ENCODE results near the gene SAMD7. TPM values are rescaled to one million over a fixed set of nuclear protein-coding genes. Genes with fewer than 3 reads are reported as not detected.
A peak's percentile ranks its signal among the peaks of the same experiment; 100 is the strongest.

The SAMD7 gene
- total and polyA plus RNA-seq, 2 of the 13 experiments (the other 11 are each of a cell fraction or from before 2014, with no cell fraction given): not detected

- peak; percentile 95 for TF ChIP-seq KMT2B (CRISPR knock-in tag; IDR thresholded peaks at IDR 0.05)
- no peak for TF ChIP-seq PREB (CRISPR knock-in tag; IDR thresholded peaks at IDR 0.05)
- no peak for TF ChIP-seq HNRNPH1 (optimal IDR thresholded peaks at IDR 0.05; ENCODE audit: low read depth, low read length)
- TF ChIP-seq ETV5 (CRISPR knock-in tag; IDR thresholded peaks at IDR 0.05; ENCODE audit: borderline replicate concordance): peak; percentile 63; the same call in 1 of the 2 replicates
- peak; percentile 89 for TF ChIP-seq SALL1 (CRISPR knock-in tag; IDR thresholded peaks at IDR 0.05)
- TF ChIP-seq TFE3 (CRISPR knock-in tag; IDR thresholded peaks at IDR 0.05): no peak; the same call in 1 of the 2 replicates
- no peak for TF ChIP-seq ZSCAN30 (CRISPR knock-in tag; IDR thresholded peaks at IDR 0.05)
- TF ChIP-seq TFDP1 (CRISPR knock-in tag; IDR thresholded peaks at IDR 0.05; ENCODE audit: borderline replicate concordance): peak; percentile 43; the same call in 1 of the 2 replicates
- TF ChIP-seq MXI1 (IDR thresholded peaks at IDR 0.05; ENCODE audit: borderline replicate concordance, low read depth, low read length): peak; percentile 90
- TF ChIP-seq GMEB1 (CRISPR knock-in tag; IDR thresholded peaks at IDR 0.05; ENCODE audit: borderline replicate concordance): peak; percentile 66; the same call in 1 of the 2 replicates
- no peak; the same call in 1 of the 2 replicates for TF ChIP-seq ZNF724P (CRISPR knock-in tag; IDR thresholded peaks at IDR 0.05; ENCODE audit: borderline replicate concordance)
- TF ChIP-seq CREB1 (IDR thresholded peaks at IDR 0.05): peak; percentile 85
- peak; percentile 95 for TF ChIP-seq CREB1 (CRISPR knock-in tag; IDR thresholded peaks at IDR 0.05)
- TF ChIP-seq SIN3A (IDR thresholded peaks at IDR 0.05; ENCODE audit: borderline replicate concordance, low read depth, low read length): peak; percentile 81; the same call in 1 of the 2 replicates
- peak; percentile 71; the same call in 1 of the 2 replicates for TF ChIP-seq ZSCAN31 (CRISPR knock-in tag; IDR thresholded peaks at IDR 0.05; ENCODE audit: low read depth)
- peak; percentile 49 for TF ChIP-seq NFYC (CRISPR knock-in tag; IDR thresholded peaks at IDR 0.05)
- peak; percentile 54 for TF ChIP-seq ELF3 (CRISPR knock-in tag; IDR thresholded peaks at IDR 0.05)
- TF ChIP-seq ZNF619 (CRISPR knock-in tag; IDR thresholded peaks at IDR 0.05): no peak; the same call in 1 of the 2 replicates
- TF ChIP-seq GATAD2A (CRISPR knock-in tag; IDR thresholded peaks at IDR 0.05): peak; percentile 89
- TF ChIP-seq ZNF569 (CRISPR knock-in tag; IDR thresholded peaks at IDR 0.05; ENCODE audit: borderline replicate concordance): no peak
- 0 out of 2 replicates have a peak, but pooled peaks have one; percentile 66 for TF ChIP-seq ZSCAN9 (CRISPR knock-in tag; IDR thresholded peaks at IDR 0.05; ENCODE audit: borderline replicate concordance)
- no peak for TF ChIP-seq SOX13 (IDR thresholded peaks at IDR 0.05)
- peak in 1 of 2 experiments; percentile 61; a peak in 1 of 4 replicates for TF ChIP-seq SOX13 (CRISPR knock-in tag; conservative IDR thresholded peaks at IDR 0.05 in 1 of 2, IDR thresholded peaks at IDR 0.05 in 1 of 2)
- peak; percentile 20; the same call in 1 of the 2 replicates for TF ChIP-seq BHLHE40 (IDR thresholded peaks at IDR 0.05; ENCODE audit: low read length)
- TF ChIP-seq MEIS2 (CRISPR knock-in tag; IDR thresholded peaks at IDR 0.05): no peak
- TF ChIP-seq POGZ (CRISPR knock-in tag; IDR thresholded peaks at IDR 0.05): peak; percentile 99
- no peak for TF ChIP-seq SUZ12 (IDR thresholded peaks at IDR 0.05; ENCODE audit: low read depth, low read length)
- peak; percentile 73; the same call in 1 of the 2 replicates for TF ChIP-seq ZNF441 (CRISPR knock-in tag; IDR thresholded peaks at IDR 0.05; ENCODE audit: borderline replicate concordance)
These were observed 55.1 kb downstream of the SAMD7 start, which contains the start of gene SEC62 (continued) for GRCh38 chr3:169966428-169966950.
